PC-9 (cell line): ENCODE measurements around the gene ATP2B2. TPM values are rescaled to one million over a fixed set of nuclear protein-coding genes. Genes with fewer than 3 reads are reported as not detected.

Experiments
- BruUV-seq: library from RNA; stranded (reverse); fragments of 400-500 nt; replicated peaks from 2 replicates; lab custom pipeline; 2021; lab: Mats Ljungman, UMichigan
- CTCF ChIA-PET: fragments of 300-600 bp; sonication (Branson Sonifier 250); formaldehyde crosslinking; loops from one replicate; lab custom pipeline; 2022; ENCODE audit warnings: antibody characterized with exemption; lab: Charles Lee
- POLR2A ChIA-PET: fragments of 300-600 bp; sonication (Branson Sonifier 250); formaldehyde crosslinking; loops from one replicate; lab custom pipeline; 2022; ENCODE audit warnings: antibody characterized with exemption; ENCODE audit not compliant: unreplicated experiment; lab: Charles Lee
- DNase-seq, 2 experiments: peaks; one replicate each; pipeline versions ENCODE4 v3.0.0 to v3.0.0-alpha.2; 2015 to 2022; ENCODE audit warnings: mixed read lengths in 1 of 2
- H2AFZ ChIP-seq: fragments of 200-600 bp; sonication (generic); 2 replicates; pipeline ENCODE4 v1.8.1; 2017; ENCODE audit warnings: antibody characterized with exemption
- H3F3A ChIP-seq: fragments of 200-600 bp; sonication (generic); 2 replicates; pipeline ENCODE4 v1.8.1; 2017; ENCODE audit warnings: antibody characterized with exemption, mild to moderate bottlenecking, low read depth; ENCODE audit not compliant: insufficient read depth
- H3K27ac ChIP-seq: fragments of 200-600 bp; sonication (generic); 2 replicates; pipeline ENCODE4 v1.6.1; 2016; ENCODE audit warnings: mixed run types
- H3K27me3 ChIP-seq: fragments of 200-600 bp; sonication (generic); 2 replicates; pipeline ENCODE4 v1.6.1; 2016; ENCODE audit warnings: low read depth, mixed run types; ENCODE audit not compliant: insufficient read depth
- H3K36me3 ChIP-seq: fragments of 200-600 bp; sonication (generic); 2 replicates; pipeline ENCODE4 v1.6.1; 2016; ENCODE audit warnings: low read depth, mixed run types
- H3K4me1 ChIP-seq: fragments of 200-600 bp; sonication (generic); replicated peaks from 2 replicates; pipeline ENCODE4 v1.6.1; 2016; ENCODE audit warnings: mixed run types; ENCODE audit not compliant: insufficient read depth
- H3K4me2 ChIP-seq: fragments of 200-600 bp; sonication (generic); 2 replicates; pipeline ENCODE4 v1.6.1; 2017; ENCODE audit warnings: mixed run types
- H3K4me3 ChIP-seq: fragments of 200-600 bp; sonication (generic); 2 replicates; pipeline ENCODE4 v1.6.1; 2016; ENCODE audit warnings: mixed run types
- H3K79me2 ChIP-seq: fragments of 200-600 bp; sonication (generic); 2 replicates; pipeline ENCODE4 v1.6.1; 2017; ENCODE audit warnings: low read depth, mixed run types
- H3K9me2 ChIP-seq: fragments of 200-600 bp; sonication (generic); 2 replicates; pipeline ENCODE4 v1.8.1; 2017; ENCODE audit warnings: mild to moderate bottlenecking; ENCODE audit not compliant: insufficient read depth
- H3K9me3 ChIP-seq: fragments of 200-600 bp; sonication (generic); 2 replicates; pipeline ENCODE4 v1.8.1; 2016; ENCODE audit warnings: low read depth; ENCODE audit not compliant: insufficient read depth
- H4K20me1 ChIP-seq: fragments of 200-600 bp; sonication (generic); 2 replicates; pipeline ENCODE4 v1.8.1; 2017; ENCODE audit not compliant: insufficient read depth
- EZH2 ChIP-seq: fragments of 200-600 bp; sonication (generic); IDR thresholded peaks from 2 replicates; pipeline ENCODE4 v1.8.0; 2017; ENCODE audit warnings: antibody characterized with exemption, low read depth
- intact Hi-C: fragments of 100-400 bp; cut with micrococcal nuclease; formaldehyde crosslinking; loops from one replicate; pipeline ENCODE4 v1.10.0; 2022; ENCODE audit not compliant: unreplicated experiment
- total RNA-seq: library from RNA; stranded (reverse); gene quantifications from 2 replicates; pipeline ENCODE4 v1.2.3, GENCODE V29; 2021
- TF ChIP-seq, protein P1 (sequence below): fragments of 200-600 bp; sonication (generic); conservative IDR thresholded peaks from 2 replicates; pipeline ENCODE4 v1.6.1; 2017; ENCODE audit warnings: mixed run types, antibody characterized with exemption, mild to moderate bottlenecking, moderate library complexity

ATP2B2 gene
- total RNA-seq, 1 experiment from 2014 or later = not detected

DNA sequence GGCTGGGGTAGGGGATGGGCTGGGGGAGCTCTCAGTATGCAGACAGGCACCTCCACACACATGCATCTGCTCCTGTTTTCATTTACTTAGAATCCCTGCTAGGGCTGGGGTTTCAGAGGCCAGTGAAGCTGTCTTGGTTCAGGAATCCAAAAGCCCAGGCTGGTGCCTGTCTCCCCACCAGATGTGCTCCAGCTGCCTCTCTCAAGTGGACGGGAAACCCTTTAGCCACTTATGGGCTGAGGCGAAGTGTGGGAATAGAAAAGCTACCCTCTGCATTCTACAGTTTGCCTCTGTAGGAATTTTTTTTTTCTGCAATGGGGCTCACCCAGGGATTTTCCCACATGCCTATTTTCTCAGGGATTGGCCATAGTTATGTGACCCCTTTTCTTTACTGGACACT lies 72.5 kb downstream of the ATP2B2 start:
- H3K9me2 ChIP-seq = no peaks in the 10 kb centered on the region
- no peak overlapping the region for H3K4me2 ChIP-seq
- H3K4me3 ChIP-seq = no peak overlapping the region
- ChIA-PET POLR2A (no interaction called here), CTCF (no interaction called here)
- H2AFZ ChIP-seq = no peak overlapping the region
- peaks cover 78% of the 10 kb centered on the region for H3K27me3 ChIP-seq
- H3F3A ChIP-seq = no peaks in the 10 kb centered on the region
- H3K4me1 ChIP-seq = no peaks in the 10 kb centered on the region
- no peaks in the 10 kb centered on the region for H3K9me3 ChIP-seq
- DNase-seq = no peak
- H3K79me2 ChIP-seq = no peaks in the 10 kb centered on the region
- H3K36me3 ChIP-seq = no peaks in the 10 kb centered on the region
- no TSS peak for BruUV-seq
- no peak overlapping the region for H3K27ac ChIP-seq
- intact Hi-C loops = no loop called here
- H4K20me1 ChIP-seq = no peaks in the 10 kb centered on the region
- TF ChIP-seq, protein P1, sequence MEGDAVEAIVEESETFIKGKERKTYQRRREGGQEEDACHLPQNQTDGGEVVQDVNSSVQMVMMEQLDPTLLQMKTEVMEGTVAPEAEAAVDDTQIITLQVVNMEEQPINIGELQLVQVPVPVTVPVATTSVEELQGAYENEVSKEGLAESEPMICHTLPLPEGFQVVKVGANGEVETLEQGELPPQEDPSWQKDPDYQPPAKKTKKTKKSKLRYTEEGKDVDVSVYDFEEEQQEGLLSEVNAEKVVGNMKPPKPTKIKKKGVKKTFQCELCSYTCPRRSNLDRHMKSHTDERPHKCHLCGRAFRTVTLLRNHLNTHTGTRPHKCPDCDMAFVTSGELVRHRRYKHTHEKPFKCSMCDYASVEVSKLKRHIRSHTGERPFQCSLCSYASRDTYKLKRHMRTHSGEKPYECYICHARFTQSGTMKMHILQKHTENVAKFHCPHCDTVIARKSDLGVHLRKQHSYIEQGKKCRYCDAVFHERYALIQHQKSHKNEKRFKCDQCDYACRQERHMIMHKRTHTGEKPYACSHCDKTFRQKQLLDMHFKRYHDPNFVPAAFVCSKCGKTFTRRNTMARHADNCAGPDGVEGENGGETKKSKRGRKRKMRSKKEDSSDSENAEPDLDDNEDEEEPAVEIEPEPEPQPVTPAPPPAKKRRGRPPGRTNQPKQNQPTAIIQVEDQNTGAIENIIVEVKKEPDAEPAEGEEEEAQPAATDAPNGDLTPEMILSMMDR = no peak

GRCh38 chr3:10432156-10432845 lies 73.1 kb downstream of the ATP2B2 start:
- Histone ChIP-seq H3K27ac (no peak overlapping the region), H3K36me3 (no peaks in the 10 kb centered on the region), H3K4me2 (no peak overlapping the region), H3K4me1 (no peaks in the 10 kb centered on the region), H3F3A (no peaks in the 10 kb centered on the region), H3K9me3 (no peaks in the 10 kb centered on the region), H4K20me1 (no peaks in the 10 kb centered on the region), H3K4me3 (no peak overlapping the region), H3K79me2 (no peaks in the 10 kb centered on the region), H2AFZ (no peak overlapping the region), H3K9me2 (no peaks in the 10 kb centered on the region), H3K27me3 (peaks cover 78% of the 10 kb centered on the region)
- DNase-seq = no peak
- no TSS peak for BruUV-seq
- intact Hi-C loops = no loop called here
- ChIA-PET CTCF (no interaction called here), POLR2A (no interaction called here)
- no peak for TF ChIP-seq EZH2
- TF ChIP-seq, protein P1 = no peak

- POLR2A ChIA-PET = no interaction called here
- Histone ChIP-seq H3K4me3 (no peak overlapping the region), H3F3A (no peaks in the 10 kb centered on the region), H2AFZ (no peak overlapping the region), H3K27me3 (peaks cover 85% of the 10 kb centered on the region), H3K36me3 (no peaks in the 10 kb centered on the region), H3K4me2 (no peak overlapping the region), H3K79me2 (no peaks in the 10 kb centered on the region), H3K4me1 (no peaks in the 10 kb centered on the region), H3K9me2 (no peaks in the 10 kb centered on the region), H4K20me1 (no peaks in the 10 kb centered on the region), H3K27ac (no peak overlapping the region), H3K9me3 (no peaks in the 10 kb centered on the region)
- CTCF ChIA-PET = no interaction called here
- TF ChIP-seq EZH2 = no peak
- TF ChIP-seq, protein P1 = no peak
- no peak for DNase-seq
- intact Hi-C loops = no loop called here
- no TSS peak for BruUV-seq
These were observed 74.6 kb downstream of the ATP2B2 start for GRCh38 chr3:10430805-10431204.
